Measurements from ENCODE around the gene CRISPLD2. TPM values are rescaled to one million over a fixed set of nuclear protein-coding genes. Genes with fewer than 3 reads are reported as not detected.

The CRISPLD2 gene
- polyA plus RNA-seq, 1 donor from 2014 or later = not detected

DNA sequence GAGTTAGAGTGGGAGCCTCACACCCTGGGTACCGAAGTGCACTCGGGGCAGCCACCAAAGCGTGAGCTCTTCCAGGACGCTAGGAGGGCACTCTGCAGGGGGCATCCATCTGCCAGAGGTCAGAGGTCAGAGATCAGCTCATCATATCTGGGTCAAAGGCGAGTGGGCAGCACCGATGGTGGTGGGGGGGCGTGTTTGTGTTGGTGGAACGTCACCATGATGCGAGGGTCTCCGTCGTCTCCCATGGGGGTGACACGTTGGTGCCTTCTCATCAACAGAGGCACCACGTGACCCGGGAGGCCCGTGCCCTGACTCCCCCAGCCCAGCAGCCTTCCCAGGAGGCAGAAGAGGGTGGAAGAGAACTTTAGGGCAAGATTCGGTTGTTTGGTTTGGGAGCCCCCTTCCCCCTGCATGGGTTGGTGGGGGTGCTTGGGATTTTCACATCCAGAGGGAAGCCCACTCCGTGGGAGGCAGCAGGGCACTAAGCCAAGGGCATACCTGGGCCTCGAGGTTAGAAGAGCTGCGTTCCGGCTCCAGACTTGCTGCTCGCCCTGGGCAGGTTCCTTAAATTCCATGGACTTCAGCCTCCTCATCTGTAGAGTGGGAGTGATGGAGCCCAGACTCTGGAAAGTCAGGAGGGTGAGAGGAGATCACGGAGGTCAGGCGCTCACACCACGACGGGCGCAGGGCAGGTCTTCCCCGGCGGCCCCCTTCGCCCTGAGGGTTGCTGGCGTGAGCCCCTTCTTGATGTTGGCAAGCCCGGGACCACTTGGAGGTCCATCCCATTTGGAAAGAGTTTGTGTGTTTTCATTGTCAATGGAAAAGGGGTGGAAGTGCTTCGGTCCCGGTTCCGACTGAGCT is 14.0 kb downstream of the CRISPLD2 start:
- Mint-ChIP-seq H3K36me3 (peaks cover 2% of the 10 kb centered on the region), H3K27ac (peak overlapping the region in 1 of 3 donors; percentile 53)

GRCh38 chr16:84834403-84834772 is 14.6 kb downstream of the CRISPLD2 start:
- no peaks in the 10 kb centered on the region for H3K9me3 Mint-ChIP-seq
- no peak overlapping the region for H3K4me3 Mint-ChIP-seq
- H3K36me3 Mint-ChIP-seq = peaks cover 2% of the 10 kb centered on the region
- H3K27ac Mint-ChIP-seq = no peak overlapping the region
- peaks cover 10% of the 10 kb centered on the region for H3K27me3 Mint-ChIP-seq
- no peaks in the 10 kb centered on the region for H3K4me1 Mint-ChIP-seq

More for the DNA sequence above, 14.0 kb downstream of the CRISPLD2 start:
- Mint-ChIP-seq H3K4me1 (no peaks in the 10 kb centered on the region), H3K4me3 (no peak overlapping the region), H3K27me3 (peaks cover 11% of the 10 kb centered on the region), H3K9me3 (no peaks in the 10 kb centered on the region)

DNA sequence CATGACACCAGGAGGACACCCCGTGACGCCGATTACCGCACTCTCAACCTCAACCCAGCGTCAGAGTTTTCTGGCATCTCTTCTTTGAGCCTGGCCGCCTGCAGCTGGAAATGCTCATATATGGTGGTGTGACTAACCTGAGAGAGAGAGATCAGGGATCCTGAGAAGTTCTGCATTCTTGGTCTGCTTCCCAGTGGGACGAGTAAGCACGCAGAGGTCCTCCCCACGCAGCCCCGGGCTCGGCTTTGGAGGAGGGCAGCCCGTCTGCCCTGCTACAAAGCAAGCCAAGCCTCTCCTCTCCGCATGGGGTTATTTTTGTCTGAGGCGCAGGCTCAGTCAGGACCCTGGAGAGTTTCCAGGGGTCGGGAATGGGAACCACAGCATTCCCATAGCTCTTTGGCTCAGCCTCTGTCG is 16.5 kb downstream of the CRISPLD2 start:
- H3K4me3 Mint-ChIP-seq = no peak overlapping the region
- H3K9me3 Mint-ChIP-seq = peaks cover 0 to 1% (median 0%) of the 10 kb centered on the region in 3 donors
- peaks cover 2% of the 10 kb centered on the region for H3K36me3 Mint-ChIP-seq
- H3K27me3 Mint-ChIP-seq = peaks cover 19% of the 10 kb centered on the region
- no peak overlapping the region for H3K27ac Mint-ChIP-seq
- H3K4me1 Mint-ChIP-seq = no peaks in the 10 kb centered on the region

DNA sequence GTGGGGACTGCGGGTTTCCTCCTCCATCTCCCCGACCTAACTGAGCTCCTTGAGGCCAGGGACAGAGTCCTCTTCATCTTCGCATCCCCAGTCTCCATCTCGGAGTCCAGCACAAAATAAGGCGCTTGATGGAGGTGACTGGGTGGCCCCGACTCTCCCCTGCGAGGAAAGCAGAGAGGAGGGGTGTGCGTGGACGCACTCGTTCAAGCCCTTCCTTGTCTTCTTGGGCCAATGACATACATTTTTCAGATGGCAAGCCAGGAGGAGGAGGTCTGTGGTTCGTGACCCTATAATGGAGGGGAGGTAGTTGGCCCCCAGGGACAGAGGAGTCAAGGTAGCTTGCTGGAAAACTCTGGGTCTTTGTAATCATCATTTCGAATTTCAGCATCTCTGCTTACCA is 17.2 kb downstream of the CRISPLD2 start:
- H3K27me3 Mint-ChIP-seq = peaks cover 19% of the 10 kb centered on the region
- H3K9me3 Mint-ChIP-seq = peaks cover 0 to 1% (median 0%) of the 10 kb centered on the region in 3 donors
- H3K4me3 Mint-ChIP-seq = no peak overlapping the region
- H3K4me1 Mint-ChIP-seq = no peaks in the 10 kb centered on the region
- H3K27ac Mint-ChIP-seq = peak overlapping the region in 1 of 3 donors; percentile 11
- H3K36me3 Mint-ChIP-seq = peaks cover 2% of the 10 kb centered on the region

DNA sequence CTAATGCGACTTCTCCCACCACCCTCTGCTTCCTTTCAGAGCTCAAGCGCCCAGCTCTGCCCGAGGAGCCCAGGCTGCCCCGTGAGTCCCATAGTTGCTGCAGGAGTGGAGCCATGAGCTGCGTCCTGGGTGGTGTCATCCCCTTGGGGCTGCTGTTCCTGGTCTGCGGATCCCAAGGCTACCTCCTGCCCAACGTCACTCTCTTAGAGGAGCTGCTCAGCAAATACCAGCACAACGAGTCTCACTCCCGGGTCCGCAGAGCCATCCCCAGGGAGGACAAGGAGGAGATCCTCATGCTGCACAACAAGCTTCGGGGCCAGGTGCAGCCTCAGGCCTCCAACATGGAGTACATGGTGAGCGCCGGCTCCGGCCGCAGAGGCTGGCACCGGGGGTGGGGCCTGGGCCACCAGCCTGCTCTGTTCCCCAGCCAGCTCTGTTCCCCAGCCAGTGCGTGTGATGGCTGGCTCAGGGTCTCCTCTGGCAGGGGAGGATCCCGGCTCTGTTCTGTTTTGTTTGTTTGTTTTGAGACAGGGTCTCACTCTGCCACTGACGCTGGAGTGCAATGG is 18.7 kb downstream of the CRISPLD2 start:
- H3K36me3 Mint-ChIP-seq = peaks cover 2% of the 10 kb centered on the region
- H3K4me1 Mint-ChIP-seq = no peaks in the 10 kb centered on the region
- peaks cover 0 to 1% (median 0%) of the 10 kb centered on the region in 3 donors for H3K9me3 Mint-ChIP-seq
- H3K27ac Mint-ChIP-seq = no peak overlapping the region
- H3K4me3 Mint-ChIP-seq = no peak overlapping the region
- peaks cover 18% of the 10 kb centered on the region for H3K27me3 Mint-ChIP-seq

- H3K27ac Mint-ChIP-seq = no peak overlapping the region
- H3K4me1 Mint-ChIP-seq = no peaks in the 10 kb centered on the region
- H3K4me3 Mint-ChIP-seq = no peak overlapping the region
- H3K36me3 Mint-ChIP-seq = peaks cover 2% of the 10 kb centered on the region
- peaks cover 17% of the 10 kb centered on the region for H3K27me3 Mint-ChIP-seq
- H3K9me3 Mint-ChIP-seq = peaks cover 0 to 1% (median 0%) of the 10 kb centered on the region in 3 donors
Measured at GRCh38 chr16:84839054-84839453, 19.3 kb downstream of the CRISPLD2 start.

DNA sequence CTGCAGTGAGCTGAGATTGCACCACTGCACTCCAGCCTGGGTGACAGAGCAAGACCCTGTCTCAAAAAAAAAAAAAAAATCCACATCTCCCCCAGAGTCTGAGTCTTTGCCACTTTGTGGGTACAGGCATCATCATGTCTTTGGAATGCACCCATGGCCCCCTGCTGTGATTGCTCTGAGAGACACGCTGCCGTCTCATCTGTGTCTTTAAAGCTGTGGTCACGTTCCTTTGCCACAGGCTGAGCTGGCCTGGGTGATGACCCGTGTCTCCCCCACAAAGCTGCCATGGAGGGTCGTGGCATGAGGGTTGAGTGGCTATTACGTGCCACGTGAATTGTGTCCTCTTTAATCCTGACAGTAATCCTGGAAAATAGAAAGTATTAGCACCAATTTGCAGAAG is 20.2 kb downstream of the CRISPLD2 start:
- Mint-ChIP-seq H3K4me1 (no peaks in the 10 kb centered on the region), H3K9me3 (peaks cover 0 to 1% (median 0%) of the 10 kb centered on the region in 3 donors), H3K36me3 (peaks cover 2% of the 10 kb centered on the region), H3K27me3 (peaks cover 22% of the 10 kb centered on the region), H3K27ac (no peak overlapping the region), H3K4me3 (no peak overlapping the region)

DNA sequence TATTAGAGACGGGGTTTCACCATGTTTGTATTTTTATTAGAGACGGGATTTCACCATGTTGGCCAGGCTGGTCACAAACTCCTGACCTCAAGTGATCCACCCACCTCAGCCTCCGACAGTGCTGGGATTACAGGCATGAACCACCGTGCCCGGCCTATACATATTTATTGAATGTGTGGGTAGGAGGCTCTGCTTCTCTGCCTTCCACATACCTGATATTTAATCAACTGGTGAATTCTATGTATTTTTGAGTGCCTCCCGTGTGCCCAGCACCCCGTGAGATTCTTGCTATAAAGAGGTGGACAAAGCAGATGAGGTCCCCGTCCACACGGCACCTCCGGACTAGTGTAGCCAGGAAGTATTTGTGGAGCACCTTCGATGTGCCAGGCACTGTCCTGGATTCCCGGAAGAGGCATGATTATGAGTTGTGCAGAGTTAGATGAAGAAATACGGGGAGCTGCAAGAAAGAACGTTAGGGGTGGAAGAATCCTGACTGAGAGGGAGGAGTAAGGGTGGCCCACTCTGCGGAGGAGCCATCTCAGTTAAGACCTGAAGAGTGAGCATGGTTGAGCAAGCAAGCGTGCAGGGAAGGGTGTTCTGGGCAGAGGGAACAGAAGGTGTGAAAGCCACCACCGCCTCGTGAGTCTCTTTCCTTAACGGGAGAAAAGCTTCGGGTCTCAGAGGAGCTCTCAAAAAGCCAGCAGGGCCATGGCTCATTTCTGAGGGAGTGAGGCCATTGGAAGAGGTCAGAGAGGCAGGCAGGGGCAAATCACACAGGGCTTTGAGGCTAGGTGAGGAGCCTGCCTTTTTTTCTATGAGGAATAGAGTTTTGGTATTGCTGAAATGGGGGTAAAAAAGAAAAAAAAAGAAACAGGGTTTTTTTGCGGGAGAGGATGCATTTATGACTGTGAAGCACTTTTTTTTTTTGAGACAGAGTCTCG is 21.2 kb downstream of the CRISPLD2 start:
- H3K4me3 Mint-ChIP-seq = no peak overlapping the region
- H3K27me3 Mint-ChIP-seq = peaks cover 24% of the 10 kb centered on the region
- H3K4me1 Mint-ChIP-seq = no peaks in the 10 kb centered on the region
- peaks cover 0 to 1% (median 0%) of the 10 kb centered on the region in 3 donors for H3K9me3 Mint-ChIP-seq
- H3K36me3 Mint-ChIP-seq = peaks cover 2% of the 10 kb centered on the region
- no peak overlapping the region for H3K27ac Mint-ChIP-seq

GRCh38 chr16:84841787-84842300 is 22.1 kb downstream of the CRISPLD2 start:
- no peak overlapping the region for H3K27ac Mint-ChIP-seq
- H3K36me3 Mint-ChIP-seq = peaks cover 2% of the 10 kb centered on the region
- peaks cover 24% of the 10 kb centered on the region for H3K27me3 Mint-ChIP-seq
- H3K4me1 Mint-ChIP-seq = no peaks in the 10 kb centered on the region
- no peak overlapping the region for H3K4me3 Mint-ChIP-seq
- H3K9me3 Mint-ChIP-seq = peaks cover 0 to 1% (median 0%) of the 10 kb centered on the region in 3 donors

DNA sequence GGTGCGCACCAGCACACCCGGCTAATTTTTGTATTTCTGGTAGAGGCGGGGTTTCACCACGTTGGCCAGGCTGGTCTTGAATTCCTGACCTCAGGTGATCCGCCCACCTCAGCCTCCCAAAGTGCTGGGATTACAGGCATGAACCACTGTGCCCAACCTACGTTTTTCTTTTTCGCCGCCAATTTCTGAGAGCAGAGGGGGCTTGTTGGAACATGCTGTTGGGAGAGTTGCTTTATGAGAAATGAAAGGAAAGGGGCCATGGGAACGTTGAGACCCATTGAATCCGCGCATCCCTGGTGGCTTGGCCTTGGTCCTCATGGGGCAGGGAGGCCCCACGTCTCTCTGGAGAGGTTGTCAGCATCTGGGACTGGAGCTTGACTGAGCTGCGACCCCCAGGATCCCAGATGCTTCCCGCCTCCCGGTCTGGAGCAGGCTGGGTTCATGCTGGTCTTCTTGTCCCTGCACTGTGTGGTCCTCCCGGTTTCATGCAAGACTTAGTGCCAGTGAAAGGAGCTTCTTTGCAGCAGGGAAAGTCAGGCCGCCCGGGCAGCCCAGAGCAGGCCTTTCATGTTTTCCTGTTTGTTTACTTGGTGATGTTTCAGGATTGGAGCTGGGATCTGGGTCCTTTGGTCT is 22.8 kb downstream of the CRISPLD2 start:
- Mint-ChIP-seq H3K36me3 (peaks cover 2% of the 10 kb centered on the region), H3K27me3 (peaks cover 22% of the 10 kb centered on the region), H3K27ac (no peak overlapping the region), H3K4me3 (no peak overlapping the region), H3K9me3 (peaks cover 0 to 1% (median 0%) of the 10 kb centered on the region in 3 donors), H3K4me1 (no peaks in the 10 kb centered on the region)

DNA sequence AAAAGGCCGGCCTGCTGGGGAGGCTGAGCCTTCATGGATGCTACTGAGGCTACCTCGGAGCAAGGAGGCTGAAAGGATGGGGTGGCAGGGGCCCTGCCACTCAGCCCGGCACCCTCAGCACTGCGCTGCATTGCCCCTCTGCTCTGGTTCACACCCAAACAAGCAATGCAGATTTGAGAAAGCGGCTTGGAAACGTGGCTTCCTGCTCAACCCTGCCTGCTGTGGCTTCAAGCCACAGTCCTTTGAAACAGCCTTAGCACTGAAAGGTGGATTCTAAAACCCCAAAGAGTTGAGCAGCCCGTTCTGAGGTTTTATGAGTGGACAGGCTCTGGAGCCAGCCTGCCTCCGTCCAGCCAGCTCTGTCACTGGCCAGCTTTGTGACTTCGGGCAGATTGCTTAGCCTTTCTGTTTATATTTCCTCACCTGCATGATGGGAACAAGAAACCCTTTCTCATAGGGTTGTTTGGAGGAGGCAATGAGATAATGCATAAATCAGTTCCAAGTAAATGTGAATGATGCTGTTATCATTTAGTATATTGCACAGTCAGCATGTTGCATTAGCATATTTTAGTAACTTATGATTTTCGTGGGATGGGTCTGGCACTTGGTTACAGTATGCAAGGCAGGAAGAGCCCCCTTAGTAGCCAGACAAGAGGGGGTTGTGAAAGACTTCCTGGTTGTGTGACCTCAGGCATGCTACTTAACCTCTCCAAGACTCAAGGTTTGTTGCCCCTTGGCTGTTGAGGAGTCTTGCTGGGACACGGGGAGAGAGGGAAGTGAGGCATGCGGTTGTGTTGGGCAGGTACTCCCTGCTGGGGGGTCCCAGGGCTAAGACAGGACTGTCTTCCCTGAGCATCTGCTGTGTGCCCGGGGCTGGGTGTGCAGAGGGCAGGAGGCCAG is 23.6 kb downstream of the CRISPLD2 start:
- Mint-ChIP-seq H3K9me3 (peaks cover 0 to 1% (median 0%) of the 10 kb centered on the region in 3 donors), H3K4me3 (no peak overlapping the region), H3K27me3 (peaks cover 18% of the 10 kb centered on the region), H3K27ac (no peak overlapping the region), H3K4me1 (peaks cover 0 to 1% (median 0%) of the 10 kb centered on the region in 3 donors), H3K36me3 (no peaks in the 10 kb centered on the region)

DNA sequence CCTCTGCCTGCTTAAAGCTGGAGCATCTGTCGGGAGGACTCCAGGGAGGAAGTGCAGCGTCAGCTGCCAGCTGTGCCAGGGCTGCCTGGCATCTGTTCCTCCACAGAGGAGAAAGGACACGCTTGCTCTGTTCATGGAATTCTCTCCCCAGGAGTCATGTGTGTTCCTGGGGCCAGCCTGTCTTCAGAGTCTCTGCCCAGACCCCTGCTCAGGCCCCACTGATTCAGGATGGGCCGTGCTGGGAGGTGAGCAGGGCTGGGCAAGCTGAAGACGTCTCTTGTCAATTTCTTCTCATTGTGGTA is 24.2 kb downstream of the CRISPLD2 start:
- peaks cover 18% of the 10 kb centered on the region for H3K27me3 Mint-ChIP-seq
- peaks cover 0 to 1% (median 0%) of the 10 kb centered on the region in 3 donors for H3K9me3 Mint-ChIP-seq
- H3K27ac Mint-ChIP-seq = no peak overlapping the region
- H3K4me1 Mint-ChIP-seq = peaks cover 0 to 1% (median 0%) of the 10 kb centered on the region in 3 donors
- no peak overlapping the region for H3K4me3 Mint-ChIP-seq
- H3K36me3 Mint-ChIP-seq = no peaks in the 10 kb centered on the region

GRCh38 chr16:84844559-84845495 is 25.0 kb downstream of the CRISPLD2 start:
- H3K36me3 Mint-ChIP-seq = no peaks in the 10 kb centered on the region
- H3K27ac Mint-ChIP-seq = no peak overlapping the region
- no peak overlapping the region for H3K4me3 Mint-ChIP-seq
- H3K27me3 Mint-ChIP-seq = peaks cover 18% of the 10 kb centered on the region
- H3K4me1 Mint-ChIP-seq = peaks cover 0 to 1% (median 0%) of the 10 kb centered on the region in 3 donors
- peaks cover 0 to 1% (median 0%) of the 10 kb centered on the region in 3 donors for H3K9me3 Mint-ChIP-seq
